Adipocyte (in vitro differentiated cells): ENCODE measurements around the gene DMD.
A peak's percentile ranks its signal among the peaks of the same experiment; 100 is the strongest.

Source experiments
- DNase-seq: peaks from one replicate; pipeline ENCODE4 v3.0.0-alpha.2; 2015; ENCODE audit warnings: low read depth
- H3K27me3 ChIP-seq: replicated peaks from 2 replicates; pipeline ENCODE4 v1.7.0; 2013; ENCODE audit warnings: mild to moderate bottlenecking, low read length, moderate library complexity; ENCODE audit not compliant: control insufficient read depth, insufficient read depth
- H3K36me3 ChIP-seq: 2 replicates; pipeline ENCODE4 v1.7.0; 2013; ENCODE audit warnings: low read length, mild to moderate bottlenecking, moderate library complexity; ENCODE audit not compliant: control insufficient read depth, insufficient read depth, severe bottlenecking
- H3K4me1 ChIP-seq: 2 replicates; pipeline ENCODE4 v1.7.0; 2013; ENCODE audit warnings: mild to moderate bottlenecking, low read length, moderate library complexity; ENCODE audit not compliant: control insufficient read depth, insufficient read depth
- H3K4me3 ChIP-seq: 2 replicates; pipeline ENCODE4 v1.7.0; 2013; ENCODE audit warnings: mild to moderate bottlenecking, low read length, moderate library complexity
- H3K9ac ChIP-seq: 2 replicates; pipeline ENCODE4 v1.7.0; 2013; ENCODE audit warnings: mild to moderate bottlenecking, low read length, moderate library complexity
- H3K9me3 ChIP-seq: 2 replicates; pipeline ENCODE4 v1.7.0; 2013; ENCODE audit warnings: mild to moderate bottlenecking, low read length, moderate library complexity; ENCODE audit not compliant: control insufficient read depth

Gene DMD

GRCh38 chrX:31228415-31228832 lies 1982.9 kb downstream of the DMD start:
- peaks cover 5% of the 10 kb centered on the region for H3K27me3 ChIP-seq
- H3K4me1 ChIP-seq, result peaks cover 15% of the 10 kb centered on the region
- H3K36me3 ChIP-seq, result no peaks in the 10 kb centered on the region
- H3K9me3 ChIP-seq, result no peaks in the 10 kb centered on the region
- no peak overlapping the region for H3K9ac ChIP-seq
- no peak overlapping the region for H3K4me3 ChIP-seq
- DNase-seq, result peak; percentile 27

DNA sequence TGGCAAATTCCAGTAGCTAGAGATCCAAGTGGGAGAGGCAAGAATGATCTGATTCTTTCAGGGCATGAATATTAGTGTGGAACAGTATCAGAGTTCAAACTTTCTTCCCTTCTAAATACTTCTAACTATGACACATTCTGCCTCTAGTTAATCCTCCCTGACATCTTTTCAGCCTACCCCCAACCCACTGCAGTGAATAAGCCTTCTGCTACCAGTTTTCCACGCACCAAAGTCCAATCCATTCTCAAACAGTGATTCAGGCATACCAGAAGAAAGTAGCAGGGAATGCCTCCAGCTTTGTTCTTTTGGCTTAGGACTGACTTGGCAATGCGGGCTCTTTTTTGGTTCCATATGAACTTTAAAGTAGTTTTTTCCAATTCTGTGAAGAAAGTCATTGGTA lies 1984.1 kb downstream of the DMD start:
- Histone ChIP-seq H3K36me3 (no peaks in the 10 kb centered on the region), H3K4me3 (peak overlapping the region; percentile 31), H3K4me1 (peaks cover 15% of the 10 kb centered on the region), H3K9ac (no peak overlapping the region), H3K9me3 (no peaks in the 10 kb centered on the region), H3K27me3 (no peaks in the 10 kb centered on the region)
- no peak for DNase-seq

DNA sequence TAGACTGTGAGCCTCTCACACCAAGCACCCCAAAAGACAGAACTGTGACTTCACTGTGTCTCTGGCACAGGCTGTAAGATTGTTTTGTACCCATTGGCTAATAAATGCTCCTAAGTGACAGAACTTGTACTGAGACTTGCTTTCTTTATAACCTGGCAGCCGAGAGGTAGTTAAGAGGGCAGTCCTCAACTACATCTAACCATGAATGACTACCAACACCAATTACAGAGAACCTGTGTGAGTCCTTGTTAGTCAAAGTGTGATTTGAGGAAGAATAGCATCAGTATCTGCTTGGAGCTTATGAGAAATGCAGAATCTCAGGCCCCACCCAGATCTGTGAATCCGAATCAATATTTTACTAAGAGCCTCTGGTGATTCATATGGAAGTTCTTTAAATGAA lies 1985.5 kb downstream of the DMD start:
- no peak for DNase-seq
- no peaks in the 10 kb centered on the region for H3K9me3 ChIP-seq
- H3K36me3 ChIP-seq, result no peaks in the 10 kb centered on the region
- no peak overlapping the region for H3K4me3 ChIP-seq
- no peak overlapping the region for H3K9ac ChIP-seq
- peaks cover 22% of the 10 kb centered on the region for H3K4me1 ChIP-seq
- H3K27me3 ChIP-seq, result no peaks in the 10 kb centered on the region

DNA sequence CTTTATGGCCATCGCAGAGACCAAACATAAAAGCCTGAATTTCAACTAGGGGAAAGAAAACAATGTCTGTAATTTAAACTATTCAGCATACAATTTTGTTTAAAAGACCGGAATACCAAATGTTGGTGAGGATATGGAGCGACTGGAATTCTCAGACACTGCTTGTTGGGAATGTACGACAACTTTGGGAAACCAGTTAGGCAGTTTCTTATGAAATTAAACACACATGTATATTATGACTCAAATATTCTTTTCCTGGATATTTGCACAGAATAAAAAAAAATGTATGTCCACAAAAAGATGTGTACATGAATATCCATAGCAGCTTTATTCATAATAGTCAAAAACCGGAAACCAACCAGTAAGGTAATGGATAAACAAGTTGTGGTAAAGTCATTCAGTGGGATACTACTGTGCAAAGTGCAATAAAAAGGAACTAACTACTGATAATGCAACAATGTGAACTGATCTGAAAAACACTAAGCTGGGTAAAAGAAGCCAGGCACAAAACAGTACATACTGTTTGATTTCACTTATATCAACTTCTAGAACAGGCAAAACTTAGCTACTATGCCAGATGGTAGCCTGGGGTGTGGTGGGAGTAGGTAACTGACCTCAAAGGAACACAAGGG lies 1986.9 kb downstream of the DMD start:
- no peaks in the 10 kb centered on the region for H3K36me3 ChIP-seq
- H3K9me3 ChIP-seq, result no peaks in the 10 kb centered on the region
- H3K9ac ChIP-seq, result no peak overlapping the region
- no peaks in the 10 kb centered on the region for H3K27me3 ChIP-seq
- no peak for DNase-seq
- no peak overlapping the region for H3K4me3 ChIP-seq
- peaks cover 27% of the 10 kb centered on the region for H3K4me1 ChIP-seq

GRCh38 chrX:31223817-31224216 lies 1987.5 kb downstream of the DMD start:
- Histone ChIP-seq H3K4me3 (no peak overlapping the region), H3K27me3 (no peaks in the 10 kb centered on the region)

GRCh38 chrX:31222946-31223345 lies 1988.4 kb downstream of the DMD start:
- H3K36me3 ChIP-seq, result no peaks in the 10 kb centered on the region
- H3K27me3 ChIP-seq, result no peaks in the 10 kb centered on the region
- H3K9ac ChIP-seq, result no peak overlapping the region
- no peaks in the 10 kb centered on the region for H3K9me3 ChIP-seq
- H3K4me3 ChIP-seq, result no peak overlapping the region
- H3K4me1 ChIP-seq, result peaks cover 22% of the 10 kb centered on the region
- DNase-seq, result no peak

More at GRCh38 chrX:31223817-31224216, 1987.5 kb downstream of the DMD start:
- DNase-seq, result peak; percentile 37
- peaks cover 24% of the 10 kb centered on the region for H3K4me1 ChIP-seq
- no peak overlapping the region for H3K9ac ChIP-seq
- no peaks in the 10 kb centered on the region for H3K9me3 ChIP-seq
- H3K36me3 ChIP-seq, result no peaks in the 10 kb centered on the region

GRCh38 chrX:31219174-31219573 lies 1992.2 kb downstream of the DMD start:
- no peak for DNase-seq
- no peaks in the 10 kb centered on the region for H3K36me3 ChIP-seq
- H3K27me3 ChIP-seq, result peaks cover 5% of the 10 kb centered on the region
- peaks cover 17% of the 10 kb centered on the region for H3K4me1 ChIP-seq
- H3K4me3 ChIP-seq, result no peak overlapping the region
- no peak overlapping the region for H3K9ac ChIP-seq
- no peaks in the 10 kb centered on the region for H3K9me3 ChIP-seq

GRCh38 chrX:31217084-31217483 lies 1994.3 kb downstream of the DMD start:
- H3K9me3 ChIP-seq, result no peaks in the 10 kb centered on the region
- DNase-seq, result no peak
- peaks cover 17% of the 10 kb centered on the region for H3K4me1 ChIP-seq
- H3K9ac ChIP-seq, result no peak overlapping the region
- H3K4me3 ChIP-seq, result no peak overlapping the region
- no peaks in the 10 kb centered on the region for H3K36me3 ChIP-seq
- peaks cover 12% of the 10 kb centered on the region for H3K27me3 ChIP-seq

DNA sequence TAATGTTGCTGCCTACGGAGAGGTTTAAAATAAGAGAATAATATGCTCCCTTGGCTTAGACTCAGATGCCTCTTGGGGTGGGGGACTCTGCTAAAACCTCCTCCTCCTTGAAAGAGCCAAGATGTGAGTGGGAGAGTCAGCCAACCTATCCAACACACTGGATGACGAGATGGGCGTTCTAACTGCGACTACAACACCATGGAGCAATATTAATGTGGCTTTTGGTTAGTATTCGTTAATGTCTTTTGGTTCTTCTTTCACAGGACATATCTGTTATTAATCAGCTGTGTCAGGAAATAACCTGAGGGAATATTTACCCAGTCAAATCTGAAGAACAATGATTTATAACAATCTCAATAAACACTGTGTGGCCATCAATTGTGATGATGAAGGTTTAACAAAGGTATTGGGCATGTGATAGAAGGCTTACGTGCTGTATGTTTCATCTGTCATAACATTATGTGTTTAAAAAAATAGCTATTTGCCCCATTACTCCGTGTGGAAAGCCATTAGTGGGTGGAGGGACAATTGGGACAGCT lies 1996.0 kb downstream of the DMD start:
- Histone ChIP-seq H3K4me1 (peaks cover 6% of the 10 kb centered on the region), H3K27me3 (peaks cover 15% of the 10 kb centered on the region), H3K4me3 (no peak overlapping the region), H3K36me3 (no peaks in the 10 kb centered on the region), H3K9ac (no peak overlapping the region), H3K9me3 (no peaks in the 10 kb centered on the region)
- no peak for DNase-seq

DNA sequence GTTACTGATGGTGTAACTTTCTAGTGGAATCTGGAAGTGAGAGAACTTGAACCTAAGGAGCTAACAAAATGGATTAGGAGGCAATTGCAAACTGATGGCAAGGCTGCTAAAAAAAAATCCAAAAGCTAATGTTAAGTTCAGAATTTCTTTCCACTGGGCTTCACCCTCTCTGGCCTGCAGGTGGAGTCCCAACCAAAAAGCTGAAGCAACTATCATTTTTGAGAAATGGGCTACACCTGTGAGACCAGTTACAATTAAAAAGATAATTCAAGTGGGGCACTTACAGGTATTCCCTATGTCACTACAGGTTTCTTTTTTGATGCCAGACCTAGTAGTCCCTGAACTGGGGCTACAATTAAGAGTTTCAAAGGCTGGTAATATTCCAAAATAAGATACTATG lies 1997.4 kb downstream of the DMD start:
- Histone ChIP-seq H3K27me3 (peaks cover 19% of the 10 kb centered on the region), H3K9ac (no peak overlapping the region), H3K4me1 (peaks cover 5% of the 10 kb centered on the region), H3K4me3 (no peak overlapping the region), H3K9me3 (no peaks in the 10 kb centered on the region), H3K36me3 (no peaks in the 10 kb centered on the region)
- peak; percentile 51 for DNase-seq

DNA sequence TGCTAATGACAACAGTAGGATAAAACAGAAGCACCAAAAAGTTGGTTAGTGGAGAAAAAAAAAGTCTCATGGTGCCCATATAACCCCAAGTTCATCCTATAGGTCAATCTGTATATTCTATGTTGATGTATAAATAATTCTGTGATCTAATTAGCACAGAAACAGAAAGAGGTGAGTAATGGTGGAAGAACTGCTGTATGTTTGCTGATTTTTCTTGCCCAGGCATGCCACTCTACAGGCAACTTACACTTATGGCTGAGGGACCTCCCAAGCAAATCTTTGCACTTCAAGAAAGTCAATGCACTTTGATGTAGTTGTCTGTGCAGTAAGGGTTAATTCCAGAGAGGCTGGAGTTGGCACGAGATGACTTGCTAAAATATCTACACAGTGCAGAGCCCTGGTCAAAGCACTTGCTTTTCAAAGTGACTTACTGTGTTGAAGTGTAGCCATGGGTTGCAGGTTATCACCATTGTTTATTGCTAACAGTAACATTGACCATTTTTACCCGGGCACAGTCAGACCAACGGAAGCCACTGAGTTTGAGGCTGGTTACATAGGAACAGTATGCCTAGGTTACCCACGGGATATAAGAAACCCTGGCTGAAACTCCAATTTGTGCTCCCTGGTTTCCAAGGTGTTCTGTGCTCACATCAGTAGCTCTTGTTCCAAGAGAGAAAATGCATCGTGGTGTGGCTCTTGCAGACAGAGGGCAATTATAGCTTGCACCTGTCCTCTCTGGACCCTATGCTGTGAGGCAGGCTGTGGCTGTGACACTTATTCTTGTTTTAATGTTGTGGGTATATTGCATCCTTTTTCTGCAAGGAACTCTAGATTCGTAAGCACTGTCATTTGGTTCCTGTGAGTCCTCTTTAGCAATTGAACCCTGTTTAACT lies 1998.2 kb downstream of the DMD start:
- Histone ChIP-seq H3K36me3 (no peaks in the 10 kb centered on the region), H3K4me3 (no peak overlapping the region), H3K27me3 (peaks cover 19% of the 10 kb centered on the region), H3K9ac (no peak overlapping the region), H3K4me1 (peaks cover 5% of the 10 kb centered on the region), H3K9me3 (no peaks in the 10 kb centered on the region)
- DNase-seq, result no peak
